OCI-LY7 (cell line): Measurements from ENCODE around the gene SYS1.

Experiments
- CTCF ChIP-seq: fragments of 200-600 bp; sonication (generic); conservative IDR thresholded peaks from 2 replicates; pipeline ENCODE4 v1.5.1; 2014; ENCODE audit warnings: mild to moderate bottlenecking, antibody characterized with exemption, low read length, moderate library complexity, mixed read lengths
- EZH2phosphoT487 ChIP-seq: fragments of 200-600 bp; sonication (generic); IDR thresholded peaks from 2 replicates; pipeline ENCODE4 v1.6.1; 2018; ENCODE audit warnings: low read depth, borderline replicate concordance, mild to moderate bottlenecking, mixed run types, antibody characterized with exemption, low read length, moderate library complexity, mixed read lengths

- TF ChIP-seq CTCF: no peak
- no peak for TF ChIP-seq EZH2phosphoT487
These were observed 24.3 kb downstream of the SYS1 start for GRCh38 chr20:45387274-45387673.
